MM.1S (cell line): ENCODE results near the gene ADORA2B.

Experiments used
- CTCF ChIP-seq: fragments of 300-600 bp; sonication (generic); IDR thresholded peaks from 2 replicates; pipeline ENCODE4 v1.5.1; 2016; ENCODE audit warnings: antibody characterized with exemption, low read length, mixed read lengths
- EZH2 ChIP-seq: fragments of 300-600 bp; sonication (generic); optimal IDR thresholded peaks from 2 replicates; pipeline ENCODE3; 2017; ENCODE audit warnings: low read depth, mild to moderate bottlenecking, antibody characterized with exemption, low read length, mixed read lengths
- EZH2phosphoT487 ChIP-seq: fragments of 300-600 bp; sonication (generic); IDR thresholded peaks from 2 replicates; pipeline ENCODE4 v1.6.1; 2018; ENCODE audit warnings: antibody characterized with exemption, low read length

- no peak for TF ChIP-seq CTCF
- no peak for TF ChIP-seq EZH2
- TF ChIP-seq EZH2phosphoT487 = no peak
These were observed 48.7 kb upstream of the ADORA2B start for GRCh38 chr17:15896277-15896676.
